ENCODE results near the gene HCRTR2.
A peak's percentile ranks its signal among the peaks of the same experiment; 100 is the strongest.
"Not testable (repeated sequence)": the region's sequence is repeated elsewhere in the genome, so short reads cannot be mapped to it uniquely, and the experiment has no call there.

Gene HCRTR2

DNA sequence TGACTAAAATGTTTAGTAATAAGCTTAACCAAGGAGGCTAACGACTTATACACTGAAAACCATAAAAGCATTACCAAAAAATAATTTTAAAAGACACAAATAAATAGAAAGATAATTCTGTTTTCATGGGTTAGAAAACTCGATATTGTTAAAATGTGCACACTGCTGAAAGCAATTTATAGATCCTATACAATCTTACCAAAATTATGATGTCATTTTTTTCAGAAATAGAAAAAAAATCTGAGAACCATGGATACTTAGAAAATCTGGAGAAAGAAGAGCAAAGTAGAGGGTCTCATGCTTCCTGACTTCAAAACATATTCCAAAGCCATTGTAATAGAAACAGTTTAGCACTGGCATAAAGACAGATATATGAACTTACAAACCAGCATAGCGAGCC, 46.6 kb downstream of the HCRTR2 start:
- no peak for DNase-seq (ENCODE audit: low spot score)

DNA sequence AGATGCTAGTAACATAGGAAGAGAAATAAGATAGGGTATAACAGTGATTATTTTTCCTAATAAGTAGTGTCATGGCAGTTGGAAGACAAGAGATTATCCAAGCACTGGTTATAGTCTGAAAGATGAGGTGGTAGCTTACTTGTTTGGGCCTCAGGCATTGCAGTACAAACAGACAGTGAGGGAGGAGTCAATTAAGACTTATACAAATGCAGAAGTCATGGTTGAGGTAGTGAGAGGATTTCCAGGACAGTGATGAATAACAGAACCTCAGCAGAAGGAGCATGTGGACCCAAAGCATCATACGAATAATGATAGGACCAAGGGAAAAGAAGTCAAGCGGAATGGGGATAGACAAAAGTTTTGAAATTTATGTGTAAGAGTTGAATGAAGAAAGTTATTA, 53.5 kb downstream of the HCRTR2 start:
- no peak for DNase-seq (ENCODE audit: low spot score)

DNA sequence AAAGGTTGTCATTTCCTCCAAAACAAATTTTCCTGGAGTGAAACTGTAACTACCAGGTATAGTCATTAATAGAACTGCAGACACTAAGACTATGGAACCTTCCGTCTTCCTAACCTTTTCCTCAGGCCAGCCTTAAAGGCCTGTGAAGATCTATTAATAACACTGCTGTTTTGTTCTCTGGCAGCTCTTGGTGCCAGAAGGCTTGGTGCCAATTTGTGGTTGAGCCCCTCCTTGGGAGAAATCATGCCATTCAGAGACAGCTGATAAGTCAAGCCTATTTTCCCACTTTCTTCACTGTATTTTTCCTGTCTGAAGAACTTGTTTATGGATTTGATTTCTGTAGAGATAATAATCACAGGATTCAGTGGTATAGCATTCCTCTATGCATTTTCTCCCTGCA, 64.8 kb downstream of the HCRTR2 start:
- no peak for DNase-seq (ENCODE audit: low spot score)

DNA sequence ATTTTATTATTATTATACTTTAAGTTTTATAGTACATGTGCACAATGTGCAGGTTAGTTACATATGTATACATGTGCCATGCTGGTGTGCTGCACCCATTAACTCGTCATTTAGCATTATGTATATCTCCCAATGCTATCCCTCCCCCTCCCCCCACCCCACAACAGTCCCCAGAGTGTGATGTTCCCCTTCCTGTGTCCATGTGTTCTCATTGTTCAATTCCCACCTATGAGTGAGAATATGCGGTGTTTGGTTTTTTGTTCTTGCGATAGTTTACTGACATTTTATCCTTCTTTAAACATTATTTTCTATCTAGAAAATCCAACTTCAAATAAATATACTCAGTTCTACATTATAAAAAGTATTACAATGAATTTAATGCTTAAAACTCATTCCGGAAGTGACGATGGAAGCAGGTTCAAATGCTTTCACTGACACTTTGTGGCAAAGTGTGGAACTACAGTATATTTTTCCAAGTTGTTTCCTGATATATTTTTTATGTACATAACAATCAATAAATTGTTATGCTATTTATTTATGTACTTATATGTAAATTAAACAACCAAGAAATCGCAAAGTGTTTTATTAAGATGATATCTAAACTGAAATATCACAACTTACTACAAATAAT, 66.8 kb downstream of the HCRTR2 start:
- peak; percentile 21 for DNase-seq (ENCODE audit: low spot score)

DNA sequence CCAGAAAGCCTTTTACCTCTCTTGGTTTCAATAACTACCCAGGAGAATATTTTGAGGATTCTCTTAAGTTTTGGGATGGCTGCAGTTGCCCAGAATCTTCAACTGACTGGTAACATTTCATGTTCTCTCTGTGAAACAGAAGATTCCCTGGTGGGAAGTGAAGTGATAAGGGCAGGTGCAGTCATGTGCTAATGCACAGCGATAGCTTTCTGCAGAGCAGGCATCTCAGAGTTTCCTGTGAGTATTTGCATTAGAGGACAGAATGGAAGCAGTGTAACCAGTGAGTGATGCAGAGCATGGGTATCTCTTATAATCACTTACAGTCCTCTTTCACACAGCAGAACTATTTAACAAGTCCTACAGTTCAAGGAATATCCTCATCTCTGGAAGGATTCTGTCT, 76.1 kb downstream of the HCRTR2 start:
- DNase-seq (ENCODE audit: low spot score): no peak

DNA sequence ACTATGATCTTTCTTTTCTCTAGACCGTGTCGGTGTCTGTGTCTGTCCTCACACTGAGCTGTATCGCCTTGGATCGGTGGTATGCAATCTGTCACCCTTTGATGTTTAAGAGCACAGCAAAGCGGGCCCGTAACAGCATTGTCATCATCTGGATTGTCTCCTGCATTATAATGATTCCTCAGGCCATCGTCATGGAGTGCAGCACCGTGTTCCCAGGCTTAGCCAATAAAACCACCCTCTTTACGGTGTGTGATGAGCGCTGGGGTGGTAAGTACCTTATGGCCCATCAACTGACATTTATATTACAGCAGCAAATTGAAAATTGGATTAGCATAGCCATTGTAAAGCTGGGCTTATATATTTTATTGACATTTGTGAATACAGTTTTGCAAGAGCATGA, 80.8 kb downstream of the HCRTR2 start:
- no peak for DNase-seq (ENCODE audit: low spot score)

DNA sequence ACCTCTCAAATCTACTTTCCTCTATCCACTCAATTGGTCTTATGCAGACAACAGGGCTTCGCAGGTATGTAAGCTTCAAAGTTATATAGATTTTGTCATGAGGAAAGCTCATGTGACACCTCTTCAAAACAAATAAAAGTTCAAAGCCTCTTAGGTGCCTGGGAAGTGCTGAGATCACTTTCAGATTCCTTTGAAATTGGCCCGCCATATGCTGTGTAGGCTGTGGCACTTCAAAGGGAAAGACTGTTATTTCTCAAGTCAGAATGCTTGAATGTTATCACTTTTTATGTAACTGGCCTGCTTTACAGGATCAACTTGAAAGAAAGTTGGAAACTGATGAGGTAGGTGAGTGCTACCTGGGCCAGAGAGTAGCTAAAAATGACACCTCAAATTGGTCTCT, 85.9 kb downstream of the HCRTR2 start:
- DNase-seq (ENCODE audit: low spot score): peak; percentile 34

DNA sequence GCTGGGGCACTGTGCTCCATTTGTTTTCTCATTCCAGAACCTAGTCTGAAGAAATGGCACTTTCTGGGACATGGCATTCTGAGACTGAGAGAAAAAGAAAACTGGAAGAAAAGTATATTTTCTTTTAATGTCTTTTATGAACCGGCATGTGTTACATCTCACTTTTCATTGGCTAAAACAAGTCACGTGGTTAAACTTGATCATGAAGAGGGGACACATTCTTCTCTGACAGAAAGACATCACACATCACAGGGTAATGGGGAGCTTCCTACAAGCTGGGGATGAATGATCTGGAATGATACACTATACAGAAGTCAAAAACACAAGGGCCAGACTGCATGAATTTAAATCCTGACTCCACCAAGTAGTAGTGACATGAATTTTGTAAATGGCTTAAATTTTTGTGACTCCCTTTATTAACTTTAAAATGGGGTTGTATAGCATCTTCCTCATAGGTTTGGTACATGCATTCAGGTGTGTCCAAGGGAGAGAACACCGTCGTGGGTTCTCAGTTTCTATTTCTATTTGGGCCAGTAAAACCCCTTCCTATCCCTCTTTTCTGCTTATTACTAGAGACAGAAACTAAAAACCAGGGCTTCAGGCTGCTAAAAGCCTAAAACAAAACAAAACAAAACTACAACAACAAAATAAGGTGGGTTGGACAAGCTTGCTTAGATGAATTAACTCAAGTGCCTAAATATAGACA, 91.2 kb downstream of the HCRTR2 start:
- no peak for DNase-seq (ENCODE audit: low spot score)

DNA sequence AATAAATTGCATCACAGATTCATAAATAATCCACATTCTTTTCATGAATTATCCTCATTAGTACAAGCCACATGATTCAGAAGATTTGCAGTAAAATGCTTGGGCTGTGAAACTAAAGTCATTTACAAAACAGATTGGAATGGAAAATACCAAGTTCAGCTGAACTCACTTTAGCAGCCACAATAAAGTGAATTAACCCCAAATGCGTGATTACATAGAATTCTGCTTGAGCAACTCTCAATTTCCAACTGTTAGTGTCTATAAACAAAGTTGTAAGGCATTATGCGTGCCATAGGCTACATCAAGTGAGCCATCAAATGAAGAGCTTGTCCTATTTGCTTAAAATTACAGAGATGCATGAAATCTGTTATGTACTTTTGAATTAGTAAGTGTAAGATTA, 92.6 kb downstream of the HCRTR2 start:
- DNase-seq (ENCODE audit: low spot score): no peak

DNA sequence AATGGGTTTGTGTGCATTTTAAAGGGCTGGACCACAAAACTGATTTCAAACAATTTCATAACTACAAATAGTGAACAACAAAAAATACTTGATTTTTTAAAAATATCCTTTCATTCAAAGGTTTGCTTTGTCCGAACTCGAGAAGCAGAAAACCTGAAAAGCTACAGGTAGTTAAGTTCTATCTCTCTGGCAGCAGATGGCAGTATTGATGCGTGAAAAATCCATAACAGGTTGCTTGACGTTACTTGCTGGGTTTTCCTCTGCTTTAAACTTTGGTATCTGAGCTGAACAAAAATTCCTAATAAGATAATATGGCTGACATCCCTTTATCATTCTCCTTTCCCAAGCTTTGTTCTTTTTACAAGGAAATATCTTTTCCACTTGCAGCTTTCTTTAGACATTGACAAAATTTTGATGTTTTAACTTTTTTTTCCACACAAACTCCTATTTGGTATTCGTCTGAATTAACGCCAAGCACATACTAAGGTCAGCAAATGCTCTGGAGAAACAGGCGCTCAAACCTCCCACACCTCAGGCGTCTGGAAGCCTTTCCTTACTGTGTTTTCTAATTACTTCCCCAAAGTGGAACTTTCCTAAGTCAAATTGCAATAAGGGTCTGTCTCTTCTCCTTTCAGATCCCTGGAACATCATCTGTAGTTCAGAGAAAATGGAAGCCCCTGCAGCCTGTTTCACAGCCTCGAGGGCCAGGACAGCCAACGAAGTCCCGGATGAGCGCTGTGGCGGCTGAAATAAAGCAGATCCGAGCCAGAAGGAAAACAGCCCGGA, 102.6 kb downstream of the HCRTR2 start:
- DNase-seq (ENCODE audit: low spot score): peak; percentile 58

DNA sequence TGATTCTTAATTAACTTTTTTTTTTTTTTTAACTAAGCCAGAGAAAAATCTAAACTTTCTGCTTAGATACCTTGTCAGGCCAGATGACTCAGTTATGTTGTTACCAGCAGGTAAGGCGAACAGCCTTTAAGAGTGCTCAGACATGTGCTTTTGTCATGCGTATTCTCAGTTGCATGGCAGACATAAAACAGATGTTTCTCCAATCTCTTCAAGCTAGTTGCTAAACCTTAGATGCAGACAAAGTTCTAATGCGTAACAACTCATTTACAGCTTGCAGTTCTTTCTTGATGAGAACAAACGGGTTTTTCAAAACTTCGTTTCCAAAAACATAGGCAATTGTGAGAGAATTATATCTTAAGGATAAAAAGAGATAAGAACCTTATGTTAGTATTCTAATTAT, 103.3 kb downstream of the HCRTR2 start:
- no peak for DNase-seq (ENCODE audit: low spot score)

DNA sequence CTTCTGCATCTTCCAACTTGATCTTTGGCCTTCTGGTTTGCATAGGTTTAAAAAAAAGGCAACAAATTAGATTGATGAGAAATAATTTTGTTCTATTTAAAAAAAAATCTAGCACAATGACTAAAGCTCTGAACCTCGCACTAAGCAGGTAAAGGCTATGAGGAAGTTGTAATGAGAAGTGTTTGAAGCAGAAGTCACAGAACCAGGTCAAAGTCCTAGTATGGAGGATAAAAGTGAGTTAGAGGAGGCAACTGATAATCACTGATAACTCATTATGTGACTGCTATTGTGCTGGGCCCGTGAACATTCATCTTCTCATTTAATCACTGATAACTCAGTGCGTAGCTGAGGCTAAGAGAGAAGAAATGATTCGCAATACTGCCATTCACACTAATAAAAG, 106.9 kb downstream of the HCRTR2 start:
- DNase-seq (ENCODE audit: low spot score): no peak

DNA sequence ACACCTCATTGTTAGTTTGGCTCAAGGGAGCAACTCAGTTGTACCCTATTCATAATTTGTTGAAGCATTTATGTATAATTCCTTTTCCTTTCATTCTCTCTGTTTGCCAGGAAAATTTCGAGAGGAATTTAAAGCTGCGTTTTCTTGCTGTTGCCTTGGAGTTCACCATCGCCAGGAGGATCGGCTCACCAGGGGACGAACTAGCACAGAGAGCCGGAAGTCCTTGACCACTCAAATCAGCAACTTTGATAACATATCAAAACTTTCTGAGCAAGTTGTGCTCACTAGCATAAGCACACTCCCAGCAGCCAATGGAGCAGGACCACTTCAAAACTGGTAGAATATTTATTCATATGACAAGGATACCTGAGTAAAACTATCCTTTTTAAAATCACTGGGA, 107.8 kb downstream of the HCRTR2 start:
- DNase-seq (ENCODE audit: low spot score): no peak

DNA sequence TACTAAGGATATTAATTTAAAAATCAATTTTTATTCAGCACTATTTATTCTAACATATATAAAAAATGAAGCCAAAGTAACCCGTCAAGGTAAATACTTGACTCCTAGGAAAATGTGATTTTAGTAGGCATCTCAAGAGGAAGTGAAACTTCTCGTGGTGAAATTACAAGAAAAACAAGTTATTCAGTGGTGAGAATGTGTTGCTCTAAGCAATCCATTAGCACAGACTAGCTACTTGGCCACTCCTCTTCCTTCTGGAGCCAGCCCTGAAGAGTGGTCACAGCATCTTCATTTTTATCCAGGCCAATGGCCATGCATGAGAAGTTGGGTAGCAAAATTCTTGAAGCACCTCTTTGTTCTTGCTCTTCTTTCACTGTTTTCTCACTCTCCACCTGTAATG, 112.5 kb downstream of the HCRTR2 start:
- DNase-seq (ENCODE audit: low spot score): no peak

DNA sequence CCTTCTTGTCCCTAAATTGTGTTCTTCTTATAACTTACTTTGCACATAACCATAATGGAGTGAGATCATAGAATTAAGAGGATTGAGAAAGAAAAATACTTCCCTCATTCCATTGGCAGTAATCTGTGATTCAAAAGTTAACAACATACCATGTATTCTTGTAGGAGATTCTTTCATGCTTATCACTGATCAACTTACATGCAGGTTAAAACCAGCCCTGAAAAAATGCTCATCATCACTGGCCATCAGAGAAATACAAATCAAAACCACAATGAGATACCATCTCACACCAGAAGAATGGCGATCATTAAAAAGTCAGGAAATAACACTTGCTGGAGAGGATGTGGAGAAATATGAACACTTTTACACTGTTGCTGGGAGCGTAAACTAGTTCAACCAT, 116.4 kb downstream of the HCRTR2 start:
- no peak for DNase-seq (ENCODE audit: low spot score)

DNA sequence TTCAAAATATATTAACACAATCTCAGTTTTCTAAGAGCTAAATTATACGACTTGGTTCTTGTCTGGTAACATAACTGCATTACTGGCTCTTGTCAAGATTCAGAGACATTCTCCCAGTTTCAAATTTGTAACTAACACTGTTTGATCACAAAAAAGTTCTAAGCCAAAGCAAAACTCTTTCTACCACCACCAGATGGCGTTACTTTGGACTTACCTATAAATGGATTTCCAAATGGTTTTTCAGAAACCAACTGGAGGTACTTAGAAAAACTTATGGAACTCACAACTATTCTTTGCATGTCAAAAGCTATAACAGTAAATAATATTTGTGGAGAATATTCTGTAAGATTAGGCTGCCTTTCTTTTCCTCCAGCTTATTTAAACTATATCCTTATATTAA, 118.8 kb downstream of the HCRTR2 start:
- DNase-seq (ENCODE audit: low spot score): no peak

DNA sequence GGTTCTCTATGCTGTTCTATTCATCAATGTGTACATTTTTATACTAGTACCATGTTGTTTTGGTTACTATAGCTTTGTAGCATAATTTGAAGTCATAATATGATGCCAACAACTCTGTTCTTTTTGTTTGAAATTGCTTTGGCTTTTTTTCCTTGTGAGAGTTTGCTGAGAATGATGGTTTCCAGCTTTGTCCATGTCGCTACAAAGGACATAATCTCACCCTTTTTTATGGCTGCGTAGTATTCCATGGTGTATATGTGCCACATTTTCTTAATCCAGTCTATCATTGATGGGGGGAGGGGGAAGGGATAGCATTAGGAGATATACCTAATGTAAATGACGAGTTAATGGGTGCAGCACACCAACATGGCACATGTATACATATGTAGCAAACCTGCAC, 122.9 kb downstream of the HCRTR2 start:
- not testable (repeated sequence) for DNase-seq (ENCODE audit: low spot score)

DNA sequence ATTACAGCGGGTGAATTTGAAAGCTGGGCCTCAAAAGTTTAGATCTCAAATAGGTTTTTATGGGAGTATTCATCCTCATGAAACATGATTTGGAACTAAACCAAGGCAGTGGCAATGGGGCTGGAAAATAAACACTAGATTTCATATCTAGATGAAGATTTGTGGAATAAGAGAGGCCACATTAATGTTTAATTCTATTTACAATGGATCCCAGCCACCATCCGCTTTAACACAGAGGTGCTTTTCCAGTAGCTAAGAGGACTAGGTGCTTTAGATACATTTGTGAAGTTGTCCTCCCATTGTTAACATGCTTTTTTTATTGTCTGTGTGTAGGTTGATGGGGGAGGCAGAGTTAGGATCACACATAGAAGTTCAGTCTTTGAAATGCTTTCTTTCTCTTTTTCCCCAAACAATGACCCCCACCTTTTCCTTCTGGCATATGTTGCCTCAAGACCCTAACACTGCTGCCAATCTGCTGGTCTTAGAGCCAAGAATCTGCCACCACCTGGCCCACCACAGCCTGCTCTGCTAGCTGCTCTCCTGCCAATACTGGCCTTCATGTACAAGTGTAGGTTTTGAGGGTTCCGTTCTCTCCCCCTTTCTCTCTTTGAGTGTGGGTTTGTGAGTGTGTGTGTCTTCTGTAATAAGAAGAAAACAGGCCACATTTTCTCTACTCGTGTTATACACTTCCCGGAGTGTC, 125.1 kb downstream of the HCRTR2 start:
- DNase-seq (ENCODE audit: low spot score): no peak

DNA sequence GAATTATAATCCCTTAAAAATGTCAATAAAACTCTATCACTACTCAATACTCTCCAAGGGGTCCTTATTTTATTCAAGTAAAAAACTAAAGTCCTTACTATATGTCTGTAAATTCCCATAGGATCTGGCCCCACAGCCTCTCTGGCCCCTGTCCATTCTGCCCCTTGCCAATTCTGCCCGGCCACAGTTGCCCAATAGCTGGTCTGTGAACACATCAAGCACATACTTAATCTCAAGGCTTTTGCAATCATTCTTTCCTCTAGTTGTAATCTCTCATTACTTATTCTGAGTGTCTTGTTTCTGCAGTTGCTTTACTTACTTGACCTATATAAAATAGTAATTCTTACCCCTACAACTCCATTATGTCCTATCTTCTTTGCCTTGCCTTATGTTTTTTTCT, 130.4 kb downstream of the HCRTR2 start:
- no peak for DNase-seq (ENCODE audit: low spot score)

DNA sequence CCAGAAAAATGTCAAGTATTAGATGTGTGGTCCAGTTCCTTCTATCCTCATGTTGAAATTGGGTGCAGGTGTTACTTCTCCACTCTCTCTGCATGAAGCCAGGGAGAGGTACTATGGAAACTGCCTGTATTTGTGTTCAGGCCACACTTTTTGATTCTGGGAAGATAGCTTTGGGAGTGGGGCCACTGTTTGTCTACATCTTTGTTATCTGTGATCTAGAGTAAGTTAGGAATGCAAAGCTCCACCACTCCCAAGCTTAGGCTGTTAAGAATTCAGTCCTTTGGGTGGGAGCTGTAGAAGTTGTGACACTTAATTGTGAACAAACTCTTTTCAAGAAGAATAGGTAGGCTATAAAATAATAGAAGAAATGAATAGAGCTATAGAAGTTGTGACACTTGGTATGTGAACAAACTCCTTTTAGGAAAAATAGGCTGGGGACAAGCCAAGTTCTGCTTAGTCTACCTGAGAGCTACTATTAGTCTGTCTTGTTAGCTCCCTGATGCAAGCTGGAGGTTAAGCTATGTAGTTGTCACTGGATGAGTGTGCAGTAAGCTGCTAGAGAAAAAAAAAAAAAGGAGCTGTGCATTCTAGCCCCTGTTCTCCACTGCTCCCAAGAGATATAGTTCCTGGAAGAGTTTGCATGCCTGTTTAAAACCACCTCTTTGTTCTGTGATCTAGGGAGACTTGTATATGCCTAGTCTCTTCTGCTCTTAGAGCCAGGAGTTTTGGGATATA, 145.8 kb downstream of the HCRTR2 start:
- no peak for DNase-seq (ENCODE audit: low spot score)

DNA sequence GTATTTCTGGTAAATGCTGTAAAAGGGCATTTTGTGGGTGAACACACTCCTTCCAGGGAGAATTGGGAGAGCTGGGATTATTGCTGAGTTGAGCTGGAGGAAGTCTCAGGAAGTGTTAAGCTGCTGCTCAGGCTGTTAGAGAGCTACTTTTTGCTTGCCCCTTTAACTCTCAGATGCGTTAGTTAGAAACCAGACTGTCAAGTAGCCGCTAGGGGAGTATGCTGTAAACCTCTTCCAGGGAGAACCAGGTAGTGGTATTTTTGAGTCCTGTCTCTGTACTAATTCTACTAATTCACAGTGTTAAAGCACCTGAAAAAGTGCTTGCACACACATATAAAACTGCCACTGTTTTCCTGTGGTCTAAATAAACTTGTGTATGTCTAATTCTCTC, 146.4 kb downstream of the HCRTR2 start:
- DNase-seq (ENCODE audit: low spot score): no peak

DNA sequence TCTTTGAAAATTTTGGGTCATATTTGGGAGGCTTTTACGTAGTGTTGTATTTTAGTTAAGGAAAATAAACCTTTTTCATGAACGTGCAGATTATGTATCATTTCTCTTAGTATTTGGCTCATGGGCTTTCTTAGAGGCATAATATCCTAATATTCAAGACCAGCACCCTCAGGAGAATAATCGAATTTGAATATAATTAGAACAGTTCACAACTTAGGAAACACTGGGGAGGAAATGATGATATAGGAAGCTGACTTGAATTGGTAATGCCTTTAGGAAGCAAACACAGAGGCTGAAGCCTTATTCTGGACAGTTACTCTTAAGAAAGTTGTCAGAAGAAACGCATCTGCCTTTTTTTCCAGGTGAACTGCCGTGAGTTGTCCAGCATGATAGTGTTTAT, 152.9 kb downstream of the HCRTR2 start, which contains the start of gene GFRAL:
TSS of gene GFRAL (plus strand) at position 301 of the 400 bp plus-strand sequence. CDS start at position 387, 86 bp downstream.
- DNase-seq (ENCODE audit: low spot score): no peak
